Activated CD8-positive, alpha-beta T cell treated with anti-CD3 and anti-CD28 coated beads, Interleukin-2, amount 10 ng/mL, durations not matched to agents 7 days and 5 days (primary cell): ENCODE data around the gene MMP24. TPM values are rescaled to one million over a fixed set of nuclear protein-coding genes. Genes with fewer than 3 reads are reported as not detected.
A peak's percentile ranks its signal among the peaks of the same experiment; 100 is the strongest.
"Not testable (repeated sequence)": the region's sequence is repeated elsewhere in the genome, so short reads cannot be mapped to it uniquely, and the experiment has no call there.

Source experiments
- ATAC-seq: fragments of 150-1000 bp; cut with Tn5 transposase; one replicate; pipeline ENCODE4 v1.10.0; 2021; ENCODE audit warnings: moderate library complexity
- CTCF ChIA-PET: fragments of 350-600 bp; sonication (Branson Sonifier 250); formaldehyde crosslinking; loops from one replicate; lab custom pipeline; 2021; ENCODE audit warnings: antibody characterized with exemption; lab: Charles Lee
- POLR2A ChIA-PET: fragments of 350-600 bp; sonication (Branson Sonifier 250); formaldehyde crosslinking; loops from one replicate; lab custom pipeline; 2021; ENCODE audit warnings: antibody characterized with exemption; lab: Charles Lee
- DNase-seq: peaks from one replicate; pipeline ENCODE4 v3.0.0-alpha.2; 2020
- H3K27ac Mint-ChIP-seq: one replicate; pipeline ENCODE4 v1.8.0; 2021; ENCODE audit warnings: mild to moderate bottlenecking, mixed read lengths
- H3K27me3 Mint-ChIP-seq: one replicate; pipeline ENCODE4 v1.8.0; 2021; ENCODE audit warnings: low read depth, mixed read lengths
- H3K36me3 Mint-ChIP-seq: one replicate; pipeline ENCODE4 v1.8.0; 2021; ENCODE audit warnings: low read depth, mixed read lengths
- H3K4me1 Mint-ChIP-seq: one replicate; pipeline ENCODE4 v1.8.0; 2021; ENCODE audit warnings: low read depth, mixed read lengths
- H3K4me3 Mint-ChIP-seq: one replicate; pipeline ENCODE4 v1.8.0; 2021; ENCODE audit warnings: mild to moderate bottlenecking, mixed read lengths
- H3K9me3 Mint-ChIP-seq: one replicate; pipeline ENCODE4 v1.8.0; 2022; ENCODE audit warnings: mixed read lengths; ENCODE audit not compliant: insufficient read depth
- total RNA-seq, 2 experiments: library from RNA; stranded (reverse); gene quantifications; one replicate each; pipeline ENCODE4 v1.2.3, GENCODE V29; 2021

MMP24 gene
- total RNA-seq, 2 experiments from 2014 or later, result not detected

- not testable (repeated sequence) for H3K27ac Mint-ChIP-seq, H3K4me3 Mint-ChIP-seq, H3K27me3 Mint-ChIP-seq
These were observed 33.3 kb upstream of the MMP24 start for GRCh38 chr20:35193031-35193791.

GRCh38 chr20:35196313-35196712 is 30.2 kb upstream of the MMP24 start:
- ATAC-seq (no peak), DNase-seq (no peak)
- Mint-ChIP-seq H3K4me3 (no peak overlapping the region), H3K27me3 (peaks cover 3% of the 10 kb centered on the region), H3K4me1 (no peaks in the 10 kb centered on the region), H3K27ac (no peak overlapping the region), H3K36me3 (peaks cover 12% of the 10 kb centered on the region), H3K9me3 (peaks cover 18% of the 10 kb centered on the region)
- ChIA-PET CTCF (interaction anchor here (1.1 kb wide), 1 partner anchor 13 kb away, joined by 3 read pairs; no protein-coding TSS in a partner anchor), POLR2A (no interaction called here)

More at GRCh38 chr20:35193031-35193791, 33.3 kb upstream of the MMP24 start:
- CTCF ChIA-PET, result interaction anchor here (1.0 to 1.9 kb wide), 4 partner anchors 16 to 97 kb away, joined by 3 to 10 read pairs (median 4); partner anchors contain the start of gene EDEM2
- ATAC-seq, H3K36me3 Mint-ChIP-seq, H3K4me1 Mint-ChIP-seq, DNase-seq, POLR2A ChIA-PET: not testable (repeated sequence)
- peaks cover 16% of the 10 kb centered on the region for H3K9me3 Mint-ChIP-seq

DNA sequence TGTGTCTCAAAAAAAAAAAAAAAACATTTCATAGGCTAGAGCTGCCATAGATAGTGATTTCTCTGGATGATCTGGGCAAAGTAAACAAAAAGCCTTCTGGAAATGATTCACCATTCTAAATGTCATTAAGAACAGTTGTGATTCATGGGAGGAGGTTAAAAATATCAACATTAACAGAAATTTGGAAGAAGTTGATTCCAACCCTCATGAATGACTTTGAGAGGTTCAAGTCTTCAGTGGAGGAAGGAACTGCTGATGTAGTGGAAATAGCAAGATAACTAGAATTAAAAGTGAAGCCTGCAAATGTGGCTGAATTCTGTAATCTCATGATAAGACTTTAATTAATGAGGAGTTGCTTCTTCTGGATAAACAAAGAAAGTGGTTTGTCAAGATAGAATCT is 26.8 kb upstream of the MMP24 start:
- Mint-ChIP-seq H3K9me3 (peaks cover 17% of the 10 kb centered on the region), H3K27ac (no peak overlapping the region), H3K36me3 (peaks cover 12% of the 10 kb centered on the region), H3K4me1 (no peaks in the 10 kb centered on the region), H3K27me3 (no peaks in the 10 kb centered on the region), H3K4me3 (no peak overlapping the region)
- ChIA-PET POLR2A (no interaction called here), CTCF (no interaction called here)
- DNase-seq (no peak), ATAC-seq (no peak)

DNA sequence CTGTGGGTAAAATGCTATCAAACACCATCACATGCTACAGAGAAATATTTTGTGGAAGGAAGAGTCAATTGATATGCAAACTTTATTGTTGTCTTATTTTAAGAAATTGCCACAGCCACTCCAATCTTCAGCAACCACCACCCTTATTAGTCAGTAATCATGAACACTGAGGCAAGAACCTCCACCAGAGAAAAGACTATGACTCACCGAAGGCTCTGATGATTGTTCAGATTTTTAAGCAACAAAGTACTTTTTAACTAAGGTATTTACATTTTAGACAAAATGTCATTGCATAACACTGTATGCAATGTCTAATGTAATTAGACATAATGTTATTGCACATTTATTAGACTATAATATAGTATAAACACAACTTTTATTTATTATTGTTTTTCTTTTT is 26.2 kb upstream of the MMP24 start:
- H3K9me3 Mint-ChIP-seq, result peaks cover 14% of the 10 kb centered on the region
- H3K27me3 Mint-ChIP-seq, result no peaks in the 10 kb centered on the region
- no peaks in the 10 kb centered on the region for H3K4me1 Mint-ChIP-seq
- peaks cover 12% of the 10 kb centered on the region for H3K36me3 Mint-ChIP-seq
- DNase-seq (no peak), ATAC-seq (no peak)
- no peak overlapping the region for H3K27ac Mint-ChIP-seq
- ChIA-PET CTCF (no interaction called here), POLR2A (interaction anchor here (0.6 kb wide), 1 partner anchor 27 kb away, joined by 3 read pairs; no protein-coding TSS in a partner anchor)
- H3K4me3 Mint-ChIP-seq, result no peak overlapping the region

DNA sequence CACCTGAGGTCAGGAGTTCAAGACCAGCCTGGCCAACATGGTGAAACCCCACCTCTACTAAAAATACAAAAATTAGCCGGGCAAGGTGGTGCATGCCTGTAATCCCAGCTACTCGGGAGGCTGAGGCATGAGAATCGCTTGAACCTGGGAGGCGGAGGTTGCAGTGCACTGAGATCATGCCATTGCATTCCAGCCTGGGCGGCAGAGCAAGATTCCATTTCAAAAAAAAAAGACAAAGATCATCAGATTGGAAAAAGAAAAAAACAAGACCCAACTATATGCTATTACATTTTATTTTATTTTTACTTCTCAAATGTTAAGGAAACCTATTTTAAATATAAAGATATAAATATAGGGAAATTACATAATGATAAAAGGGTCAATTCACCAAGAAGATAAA is 25.0 kb upstream of the MMP24 start:
- ATAC-seq, POLR2A ChIA-PET, H3K27ac Mint-ChIP-seq, H3K4me3 Mint-ChIP-seq, H3K36me3 Mint-ChIP-seq, H3K4me1 Mint-ChIP-seq, H3K27me3 Mint-ChIP-seq, CTCF ChIA-PET, DNase-seq: not testable (repeated sequence)
- peaks cover 13% of the 10 kb centered on the region for H3K9me3 Mint-ChIP-seq

DNA sequence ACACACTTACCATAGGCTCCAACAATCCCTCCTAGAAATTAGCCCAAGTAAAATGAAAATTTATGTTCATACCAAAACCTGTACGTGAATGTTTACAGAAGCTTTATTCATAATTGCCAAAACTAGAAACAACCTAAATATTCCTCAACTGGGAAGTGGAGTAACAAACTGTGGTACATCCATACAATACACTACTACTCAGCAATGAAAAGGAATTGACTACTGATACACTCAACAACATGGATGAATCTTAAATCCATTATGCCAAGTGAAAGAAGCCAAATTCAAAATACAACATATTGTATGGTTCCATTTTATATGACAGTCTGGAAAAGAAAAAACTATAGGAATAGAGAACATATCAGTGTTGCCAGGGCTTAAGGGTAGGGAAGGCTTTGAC is 19.7 kb upstream of the MMP24 start:
- DNase-seq (no peak), ATAC-seq (no peak)
- H3K27me3 Mint-ChIP-seq, result no peaks in the 10 kb centered on the region
- no peak overlapping the region for H3K27ac Mint-ChIP-seq
- POLR2A ChIA-PET, result no interaction called here
- H3K4me3 Mint-ChIP-seq, result no peak overlapping the region
- no peaks in the 10 kb centered on the region for H3K9me3 Mint-ChIP-seq
- no peaks in the 10 kb centered on the region for H3K4me1 Mint-ChIP-seq
- no peaks in the 10 kb centered on the region for H3K36me3 Mint-ChIP-seq
- CTCF ChIA-PET, result interaction anchor here (1.2 to 2.5 kb wide), 3 partner anchors 60 to 111 kb away, joined by 3 to 13 read pairs (median 3); no protein-coding TSS in a partner anchor

GRCh38 chr20:35207950-35208611 is 18.4 kb upstream of the MMP24 start:
- Mint-ChIP-seq H3K4me1 (no peaks in the 10 kb centered on the region), H3K27me3 (no peaks in the 10 kb centered on the region), H3K9me3 (no peaks in the 10 kb centered on the region), H3K27ac (no peak overlapping the region), H3K36me3 (no peaks in the 10 kb centered on the region), H3K4me3 (no peak overlapping the region)
- peak; percentile 88 for DNase-seq
- POLR2A ChIA-PET, result interaction anchor here (0.7 kb wide), 1 partner anchor 64 kb away, joined by 3 read pairs; no protein-coding TSS in a partner anchor
- peak; percentile 94 for ATAC-seq
- CTCF ChIA-PET, result interaction anchor here (0.6 to 3.2 kb wide), 11 partner anchors 9 to 370 kb away, joined by 3 to 45 read pairs (median 3); partner anchors contain the start of gene EDEM2

DNA sequence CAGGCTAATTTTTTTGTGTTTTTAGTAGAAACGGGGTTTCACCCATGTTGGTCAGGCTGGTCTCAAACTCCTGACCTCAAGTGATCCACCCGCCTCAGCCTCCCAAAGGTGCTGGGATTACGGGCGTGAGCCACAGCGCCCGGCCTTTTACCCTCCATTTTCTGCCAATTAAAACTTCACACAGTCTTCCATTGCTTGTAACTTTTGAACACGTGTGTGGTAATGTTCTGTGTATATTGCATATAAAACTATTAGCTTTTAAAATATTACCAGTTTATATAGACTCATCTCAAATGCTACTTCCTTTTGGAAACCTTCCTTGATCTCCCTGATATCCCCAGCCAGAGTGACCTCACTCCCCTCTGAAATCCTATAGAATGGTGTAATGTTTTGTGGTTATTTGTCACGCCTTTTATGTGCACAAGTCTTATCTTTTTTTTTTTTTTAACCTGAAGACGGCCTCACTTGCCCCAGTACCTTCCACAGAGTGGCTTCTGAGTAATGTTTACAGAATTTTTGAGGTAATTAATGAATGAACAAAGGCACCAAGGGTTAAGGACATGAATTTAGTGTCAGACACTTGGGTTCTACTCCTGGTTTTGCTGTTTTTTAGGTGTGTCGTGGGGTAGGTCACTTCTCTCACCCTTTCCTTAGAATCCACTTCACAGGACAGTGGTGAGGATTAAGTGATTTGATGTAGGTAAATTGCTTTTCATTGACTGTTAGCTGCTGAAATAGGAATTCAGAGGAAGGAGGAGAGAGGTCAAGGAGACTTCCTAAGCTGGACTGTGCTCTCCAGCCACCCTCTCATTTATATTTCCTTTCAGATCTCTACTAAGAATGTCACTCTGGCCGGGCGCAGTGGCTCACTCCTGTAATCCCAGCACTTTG is 11.2 kb upstream of the MMP24 start:
- ChIA-PET CTCF (no interaction called here), POLR2A (no interaction called here)
- no peaks in the 10 kb centered on the region for H3K9me3 Mint-ChIP-seq
- H3K27me3 Mint-ChIP-seq, result no peaks in the 10 kb centered on the region
- no peak overlapping the region for H3K4me3 Mint-ChIP-seq
- DNase-seq (no peak), ATAC-seq (no peak)
- no peaks in the 10 kb centered on the region for H3K36me3 Mint-ChIP-seq
- H3K4me1 Mint-ChIP-seq, result no peaks in the 10 kb centered on the region
- H3K27ac Mint-ChIP-seq, result no peak overlapping the region

GRCh38 chr20:35216541-35216940 is 9.9 kb upstream of the MMP24 start:
- no peak overlapping the region for H3K27ac Mint-ChIP-seq
- DNase-seq (no peak), ATAC-seq (no peak)
- POLR2A ChIA-PET, result interaction anchor here (0.6 kb wide), 1 partner anchor 513 kb away, joined by 3 read pairs; no protein-coding TSS in a partner anchor
- CTCF ChIA-PET, result interaction anchor here (0.6 to 1.4 kb wide), 4 partner anchors 52 to 1296 kb away, joined by 3 to 4 read pairs (median 3); no protein-coding TSS in a partner anchor
- H3K4me1 Mint-ChIP-seq, result no peaks in the 10 kb centered on the region
- H3K27me3 Mint-ChIP-seq, result no peaks in the 10 kb centered on the region
- no peaks in the 10 kb centered on the region for H3K9me3 Mint-ChIP-seq
- H3K4me3 Mint-ChIP-seq, result no peak overlapping the region
- no peaks in the 10 kb centered on the region for H3K36me3 Mint-ChIP-seq

GRCh38 chr20:35223941-35224340 is 2.5 kb upstream of the MMP24 start:
- H3K27me3 Mint-ChIP-seq, result peaks cover 35% of the 10 kb centered on the region
- H3K9me3 Mint-ChIP-seq, result no peaks in the 10 kb centered on the region
- peaks cover 9% of the 10 kb centered on the region for H3K4me1 Mint-ChIP-seq
- DNase-seq (no peak), ATAC-seq (no peak)
- ChIA-PET CTCF (interaction anchor here (1.1 kb wide), 1 partner anchor 79 kb away, joined by 4 read pairs; no protein-coding TSS in a partner anchor), POLR2A (interaction anchor here (0.5 to 1.0 kb wide), 2 partner anchors 11 to 54 kb away, joined by 3 read pairs; partner anchors contain the start of gene MMP24OS)
- H3K36me3 Mint-ChIP-seq, result no peaks in the 10 kb centered on the region
- no peak overlapping the region for H3K27ac Mint-ChIP-seq
- H3K4me3 Mint-ChIP-seq, result no peak overlapping the region

- no peak for ATAC-seq
- H3K36me3 Mint-ChIP-seq, result no peaks in the 10 kb centered on the region
- no peak for DNase-seq
- ChIA-PET POLR2A (interaction anchor here (0.5 to 1.0 kb wide), 2 partner anchors 11 to 54 kb away, joined by 3 read pairs; partner anchors contain the start of gene MMP24OS), CTCF (interaction anchor here (1.1 kb wide), 1 partner anchor 80 kb away, joined by 4 read pairs; no protein-coding TSS in a partner anchor)
- peaks cover 9% of the 10 kb centered on the region for H3K4me1 Mint-ChIP-seq
- H3K27me3 Mint-ChIP-seq, result peaks cover 40% of the 10 kb centered on the region
- H3K4me3 Mint-ChIP-seq, result no peak overlapping the region
- no peaks in the 10 kb centered on the region for H3K9me3 Mint-ChIP-seq
- H3K27ac Mint-ChIP-seq, result no peak overlapping the region
These were observed 2.0 kb upstream of the MMP24 start for GRCh38 chr20:35224536-35224935.
